H1 (cell line): ENCODE data around the gene SLC1A6. TPM values are rescaled to one million over a fixed set of nuclear protein-coding genes. Genes with fewer than 3 reads are reported as not detected.

Source experiments
- CTCF ChIA-PET: fragments of 300-600 bp; sonication (Branson Sonifier 250); formaldehyde crosslinking; loops from one replicate; lab custom pipeline; 2021; ENCODE audit not compliant: partially characterized antibody; lab: Charles Lee
- POLR2A ChIA-PET: fragments of 300-600 bp; sonication (Branson Sonifier 250); formaldehyde crosslinking; loops from one replicate; lab custom pipeline; 2021; ENCODE audit warnings: inconsistent platforms; ENCODE audit not compliant: partially characterized antibody; lab: Charles Lee
- DNase-seq, 2 experiments: peaks; one replicate each; pipeline versions ENCODE4 v3.0.0 to v3.0.0-alpha.2; 2010 to 2022; ENCODE audit warnings: low spot score in 2 of 2, low read depth in 1 of 2, mixed read lengths in 1 of 2
- FAIRE-seq: peaks from 2 replicates; lab custom pipeline; 2011; peaks lifted over from hg19 to GRCh38; lab: Jason Lieb, UNC
- H2AFZ ChIP-seq: 2 replicates; pipeline ENCODE4 v1.8.1; 2012; ENCODE audit warnings: low read length, inconsistent platforms
- H2AK5ac ChIP-seq: 2 replicates; pipeline ENCODE4 v1.6.1; 2013; ENCODE audit warnings: low read depth, low read length
- H2BK120ac ChIP-seq: replicated peaks from 2 replicates; pipeline ENCODE3; 2013; ENCODE audit warnings: low read depth, low read length, inconsistent platforms
- H2BK12ac ChIP-seq: 2 replicates; pipeline ENCODE4 v1.6.1; 2013; ENCODE audit warnings: low read depth, low read length
- H2BK15ac ChIP-seq: 2 replicates; pipeline ENCODE4 v1.6.1; 2013; ENCODE audit warnings: low read length
- H2BK20ac ChIP-seq: 2 replicates; pipeline ENCODE4 v1.6.1; 2013; ENCODE audit warnings: low read length
- H2BK5ac ChIP-seq: 2 replicates; pipeline ENCODE4 v1.6.1; 2013; ENCODE audit warnings: low read depth, low read length
- H3K14ac ChIP-seq: 2 replicates; pipeline ENCODE4 v1.6.1; 2013; ENCODE audit warnings: inconsistent platforms; ENCODE audit not compliant: insufficient read length
- H3K18ac ChIP-seq: 2 replicates; pipeline ENCODE4 v1.6.1; 2013; ENCODE audit warnings: low read length; ENCODE audit errors: extremely low read depth
- H3K23ac ChIP-seq: 2 replicates; pipeline ENCODE4 v1.6.1; 2013; ENCODE audit warnings: inconsistent platforms; ENCODE audit not compliant: insufficient read length
- H3K23me2 ChIP-seq: 2 replicates; pipeline ENCODE4 v1.6.1; 2013; ENCODE audit warnings: low read depth, low read length
- H3K27ac ChIP-seq: 2 replicates; pipeline ENCODE4 v1.6.1; 2011; ENCODE audit warnings: low read depth, low read length, inconsistent platforms
- H3K27me3 ChIP-seq, 4 experiments: replicated peaks in 1 of 4; 1 replicate in 1 of 4; 2 replicates in 3 of 4; pipeline versions ENCODE4 v1.6.1 to v1.8.1; 2011 to 2013; ENCODE audit warnings: low read length in 3 of 4, mild to moderate bottlenecking in 3 of 4, inconsistent platforms in 2 of 4, mixed read lengths in 2 of 4, moderate library complexity in 1 of 4; ENCODE audit not compliant: control insufficient read depth in 3 of 4, insufficient read depth in 3 of 4; ENCODE audit errors: extremely low read depth in 1 of 4
- H3K36me3 ChIP-seq, 4 experiments: 2 replicates each; pipeline versions ENCODE4 v1.6.1 to v1.8.1; 2011 to 2013; ENCODE audit warnings: mild to moderate bottlenecking in 4 of 4, low read length in 3 of 4, moderate library complexity in 2 of 4, control low read depth in 1 of 4, inconsistent platforms in 1 of 4; ENCODE audit not compliant: insufficient read depth in 4 of 4, control insufficient read depth in 2 of 4
- H3K4ac ChIP-seq: replicated peaks from 2 replicates; pipeline ENCODE3; 2013; ENCODE audit warnings: low read length, low read depth, mixed read lengths, inconsistent platforms; ENCODE audit not compliant: insufficient read length
- H3K4me1 ChIP-seq, 4 experiments: replicated peaks in 1 of 4; 1 replicate in 1 of 4; 2 replicates in 3 of 4; pipeline versions ENCODE4 v1.6.1 to v1.8.1; 2011 to 2013; ENCODE audit warnings: low read length in 3 of 4, inconsistent platforms in 2 of 4, mixed read lengths in 1 of 4; ENCODE audit not compliant: insufficient read depth in 4 of 4, control insufficient read depth in 3 of 4
- H3K4me2 ChIP-seq, 2 experiments: 2 replicates each; pipeline versions ENCODE4 v1.6.1 to v1.8.1; 2011 to 2013; ENCODE audit warnings: low read depth in 2 of 2, low read length in 2 of 2, control low read depth in 1 of 2, inconsistent platforms in 1 of 2, mild to moderate bottlenecking in 1 of 2; ENCODE audit not compliant: insufficient read depth in 1 of 2
- H3K4me3 ChIP-seq, 4 experiments: fragments of 200-600, 300-600 bp in 1 of 4; sonication (generic), shearing (Covaris generic), sonication (Bioruptor Twin) in 1 of 4; 2 replicates each; pipeline versions ENCODE4 v1.5.1 to v1.8.1; 2011 to 2016; ENCODE audit warnings: low read length in 4 of 4, low read depth in 3 of 4, control low read depth in 2 of 4, inconsistent platforms in 2 of 4, mild to moderate bottlenecking in 2 of 4, mixed read lengths in 1 of 4, moderate library complexity in 1 of 4; ENCODE audit not compliant: insufficient read depth in 2 of 4; ENCODE audit errors: extremely low read depth in 1 of 4
- H3K56ac ChIP-seq: replicated peaks from 2 replicates; pipeline ENCODE3; 2013; ENCODE audit warnings: low read depth, mild to moderate bottlenecking, mixed read lengths, low read length, inconsistent platforms; ENCODE audit not compliant: insufficient read length
- H3K79me1 ChIP-seq: 2 replicates; pipeline ENCODE4 v1.6.1; 2013; ENCODE audit warnings: low read depth, low read length, control low read depth
- H3K79me2 ChIP-seq, 2 experiments: 2 replicates each; pipeline versions ENCODE4 v1.6.1 to v1.8.1; 2012 to 2013; ENCODE audit warnings: low read length in 2 of 2, mild to moderate bottlenecking in 2 of 2, inconsistent platforms in 1 of 2; ENCODE audit not compliant: insufficient read depth in 2 of 2, control insufficient read depth in 1 of 2
- H3K9ac ChIP-seq, 4 experiments: replicated peaks in 1 of 4; 1 replicate in 1 of 4; 2 replicates in 3 of 4; pipeline versions ENCODE4 v1.6.1 to v1.8.1; 2011 to 2013; ENCODE audit warnings: low read depth in 3 of 4, low read length in 3 of 4, control low read depth in 2 of 4, mild to moderate bottlenecking in 2 of 4, moderate library complexity in 2 of 4, inconsistent platforms in 1 of 4; ENCODE audit errors: extremely low read depth in 1 of 4
- H3K9me3 ChIP-seq, 2 experiments: 2 replicates each; pipeline versions ENCODE4 v1.6.1 to v1.8.1; 2012 to 2013; ENCODE audit warnings: mild to moderate bottlenecking in 2 of 2, moderate library complexity in 2 of 2, control low read depth in 1 of 2, inconsistent platforms in 1 of 2, low read depth in 1 of 2, low read length in 1 of 2, mixed read lengths in 1 of 2; ENCODE audit not compliant: insufficient read depth in 2 of 2
- H4K20me1 ChIP-seq, 2 experiments: replicated peaks in 1 of 2; 2 replicates each; pipeline versions ENCODE3 to v1.8.1; 2011 to 2013; ENCODE audit warnings: inconsistent platforms in 2 of 2, low read length in 2 of 2, mild to moderate bottlenecking in 1 of 2; ENCODE audit not compliant: insufficient read depth in 2 of 2, control insufficient read depth in 1 of 2
- H4K5ac ChIP-seq: 2 replicates; pipeline ENCODE4 v1.6.1; 2013; ENCODE audit warnings: low read length, low read depth, mixed read lengths, inconsistent platforms; ENCODE audit not compliant: insufficient read length
- H4K8ac ChIP-seq: 2 replicates; pipeline ENCODE4 v1.8.0; 2013; ENCODE audit warnings: mild to moderate bottlenecking, moderate library complexity, low read length, inconsistent platforms; ENCODE audit not compliant: insufficient read depth; ENCODE audit errors: extremely low read depth
- H4K91ac ChIP-seq: replicated peaks from 2 replicates; pipeline ENCODE3; 2013; ENCODE audit warnings: low read length, mixed read lengths, inconsistent platforms; ENCODE audit not compliant: insufficient read length
- WGBS, 2 experiments: shearing (Covaris generic) in 1 of 2; methylation state at CpG; one replicate each; pipeline versions ENCODE4 v1.1.6 to v1.1.7; 2013 to 2015; ENCODE audit warnings: low lambda C conversion rate in 2 of 2, mixed read lengths in 2 of 2, inconsistent platforms in 1 of 2, low coverage in 1 of 2, missing lambda C conversion rate in 1 of 2; ENCODE audit not compliant: insufficient replicate concordance in 2 of 2, insufficient coverage in 1 of 2, insufficient read length in 1 of 2; ENCODE audit errors: extremely low coverage in 1 of 2, missing lambda C conversion rate in 1 of 2; 5-methylcytosine and 5-hydroxymethylcytosine counted together
- polyA plus RNA-seq, 7 experiments: library from polyadenylated mRNA; depleted of rRNA in 3 of 7; stranded (reverse) in 5 of 7; unstranded in 2 of 7; fragments of >200 nt in 5 of 7; fragments of 200-250 nt in 2 of 7; gene quantifications; 1 replicate in 5 of 7; 2 replicates in 1 of 7; 4 replicates in 1 of 7; pipeline versions ENCODE4 v1.2.1 to v1.2.3, GENCODE V29; 2011 to 2013; ENCODE audit warnings: missing spikeins in 2 of 7, mixed read lengths in 2 of 7
- total RNA-seq: library from RNA; stranded (reverse); fragmentation: NEBNext Ultra II Directional; extraction: Animal tissue kit (Norgen Biotek cat#: 25700); gene quantifications from 2 replicates; pipeline ENCODE4 v1.2.1, GENCODE V29; 2021

SLC1A6 gene
- total and polyA plus RNA-seq, 2 of the 8 experiments (the other 6 are each of a cell fraction or from before 2014, with no cell fraction given) = 14.0 to 26.6 TPM

DNA sequence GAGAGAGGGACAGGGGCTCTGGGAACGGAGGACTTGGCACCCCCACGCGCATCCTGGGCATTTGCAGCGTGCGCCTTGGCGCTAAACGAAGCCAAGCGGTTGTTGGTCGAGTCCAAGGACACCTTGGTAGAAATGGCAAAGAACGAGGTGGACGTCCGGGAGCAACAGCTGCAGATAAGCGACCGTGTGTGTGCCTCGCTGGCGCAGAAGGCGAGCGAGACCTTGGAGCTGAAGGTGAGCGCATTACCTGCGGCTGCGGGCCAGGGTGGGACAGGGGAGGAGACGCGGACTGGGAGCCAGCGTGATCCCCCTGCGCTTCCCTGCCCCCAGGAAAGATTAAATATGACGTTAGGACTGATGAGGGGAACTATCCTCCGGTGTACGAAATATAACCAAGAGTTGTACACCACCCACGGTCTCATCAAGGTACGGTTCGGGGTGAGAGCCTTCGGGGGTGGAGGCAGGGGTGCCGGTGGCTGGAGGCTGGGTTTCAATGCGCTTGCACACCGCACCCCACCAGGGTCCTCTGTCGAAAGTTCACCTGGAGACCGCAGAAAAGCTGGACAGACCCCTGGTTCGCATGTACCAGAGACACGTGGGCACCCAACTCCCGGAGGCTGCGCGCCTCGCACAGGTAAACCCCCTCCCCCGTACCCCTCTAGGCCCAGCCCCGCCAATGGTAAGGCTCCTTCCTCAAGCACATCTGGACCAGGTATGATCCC is 41.8 kb upstream of the SLC1A6 start:
- H2BK120ac ChIP-seq = no peak overlapping the region
- no peak overlapping the region for H3K9ac ChIP-seq
- H3K4me1 ChIP-seq = no peaks in the 10 kb centered on the region
- H3K27ac ChIP-seq = no peak overlapping the region
- H3K14ac ChIP-seq = no peak overlapping the region
- no peak overlapping the region for H2BK12ac ChIP-seq
- WGBS, 2 experiments = 86% methylated on average over 33 of the region's 45 CpGs; no CpG with 5 or more reads in 1 of the 2 experiments
- no peaks in the 10 kb centered on the region for H3K23me2 ChIP-seq
- H2BK15ac ChIP-seq = no peak overlapping the region
- no peak overlapping the region for H3K18ac ChIP-seq
- H4K20me1 ChIP-seq = peaks cover 0 to 3% of the 10 kb centered on the region in 2 experiments
- no peak overlapping the region for H4K8ac ChIP-seq
- no peak overlapping the region for H4K91ac ChIP-seq
- H2BK5ac ChIP-seq = no peak overlapping the region
- no peak overlapping the region for H2BK20ac ChIP-seq
- no peak overlapping the region for H3K4ac ChIP-seq
- no peak overlapping the region for H2AK5ac ChIP-seq
- no peaks in the 10 kb centered on the region for H3K79me2 ChIP-seq
- no peak overlapping the region for H3K4me2 ChIP-seq
- ChIA-PET POLR2A (no interaction called here), CTCF (no interaction called here)
- no peak overlapping the region for H4K5ac ChIP-seq
- no peak overlapping the region for H2AFZ ChIP-seq
- peaks cover 0 to 19% of the 10 kb centered on the region in 2 experiments; a peak in 3 of 4 replicates for H3K9me3 ChIP-seq
- H3K36me3 ChIP-seq = no peaks in the 10 kb centered on the region
- H3K27me3 ChIP-seq = no peaks in the 10 kb centered on the region; a peak in 1 of 7 replicates
- no peak overlapping the region for H3K23ac ChIP-seq
- no peak overlapping the region for H3K4me3 ChIP-seq
- H3K56ac ChIP-seq = no peak overlapping the region
- no peaks in the 10 kb centered on the region for H3K79me1 ChIP-seq
- DNase-seq (no peak), FAIRE-seq (no peak)
